K562 (cell line): ENCODE data around the gene PAFAH1B2. TPM values are rescaled to one million over a fixed set of nuclear protein-coding genes. Genes with fewer than 3 reads are reported as not detected.

Experiments
- ARID1B ChIP-seq: fragments of 450-650 bp; IDR thresholded peaks from 2 replicates; pipeline ENCODE4 v1.6.1; 2016; ENCODE audit warnings: antibody characterized with exemption, mild to moderate bottlenecking, inconsistent platforms
- FOSL1 ChIP-seq: fragments of 200-800 bp; sonication (Bioruptor generic); conservative IDR thresholded peaks from 2 replicates; pipeline ENCODE4 v1.6.1; 2016; ENCODE audit warnings: missing genetic modification characterization, missing compliant biosample characterization
- HNRNPL ChIP-seq: fragments of 200-400 bp; formaldehyde crosslinking; IDR thresholded peaks from 2 replicates; pipeline ENCODE4 v1.6.1; 2017; ENCODE audit warnings: low read depth, mild to moderate bottlenecking, low read length
- LEF1 ChIP-seq: fragments of 450-650 bp; IDR thresholded peaks from 2 replicates; pipeline ENCODE4 v1.6.1; 2016; ENCODE audit warnings: mild to moderate bottlenecking
- MEIS2 ChIP-seq: fragments of 450-650 bp; IDR thresholded peaks from 2 replicates; pipeline ENCODE4 v1.6.1; 2014; ENCODE audit warnings: mild to moderate bottlenecking; ENCODE audit not compliant: partially characterized antibody
- MYC ChIP-seq, 2 experiments: fragments of 250-450 bp in 1 of 2; sonication (Bioruptor Pico) in 1 of 2; IDR thresholded peaks; 2 replicates each; pipeline versions ENCODE4 v1.5.1 to v1.6.1; 2012 to 2021; ENCODE audit warnings: low read depth in 2 of 2, borderline replicate concordance in 1 of 2, improper control_type of control experiment in 1 of 2, low read length in 1 of 2, mild to moderate bottlenecking in 1 of 2, moderate library complexity in 1 of 2
- NCOA1 ChIP-seq: fragments of 450-650 bp; IDR thresholded peaks from 2 replicates; pipeline ENCODE4 v1.6.1; 2016; ENCODE audit warnings: low read depth
- NCOA4 ChIP-seq: fragments of 450-650 bp; IDR thresholded peaks from 2 replicates; pipeline ENCODE4 v1.6.1; 2018; ENCODE audit warnings: mild to moderate bottlenecking; ENCODE audit not compliant: partially characterized antibody
- RCOR1 ChIP-seq, 2 experiments: IDR thresholded peaks; 2 replicates each; pipeline ENCODE4 v1.6.1; 2012; ENCODE audit warnings: low read depth in 2 of 2, low read length in 2 of 2, borderline replicate concordance in 1 of 2, improper control_type of control experiment in 1 of 2
- SAFB ChIP-seq: fragments of 200-400 bp; formaldehyde crosslinking; IDR thresholded peaks from 2 replicates; pipeline ENCODE4 v1.6.1; 2017; ENCODE audit warnings: low read depth, low read length, borderline replicate concordance
- SMARCE1 ChIP-seq: fragments of 450-650 bp; IDR thresholded peaks from 2 replicates; pipeline ENCODE4 v1.7.1; 2016; ENCODE audit warnings: mild to moderate bottlenecking
- SMC3 ChIP-seq: conservative IDR thresholded peaks from 2 replicates; pipeline ENCODE4 v1.6.1; 2011; ENCODE audit warnings: low read depth, low read length, improper control_type of control experiment; ENCODE audit not compliant: insufficient read depth
- SP1 ChIP-seq: sonication (generic); formaldehyde crosslinking; IDR thresholded peaks from 2 replicates; pipeline ENCODE4 v1.8.1; 2022; ENCODE audit warnings: mild to moderate bottlenecking, missing genetic modification reagents
- SUPT5H ChIP-seq: fragments of 450-650 bp; IDR thresholded peaks from 2 replicates; pipeline ENCODE4 v1.6.1; 2016
- YY1 ChIP-seq, 3 experiments: IDR thresholded peaks; 2 replicates each; pipeline ENCODE4 v1.6.1; 2011; ENCODE audit warnings: low read length in 2 of 3, mild to moderate bottlenecking in 2 of 3, moderate library complexity in 2 of 3, borderline replicate concordance in 1 of 3, control low read depth in 1 of 3, low read depth in 1 of 3; ENCODE audit not compliant: insufficient read depth in 3 of 3, insufficient replicate concordance in 2 of 3, control insufficient read depth in 1 of 3, insufficient read length in 1 of 3; ENCODE audit errors: extremely low read depth in 1 of 3
- ZNF217 ChIP-seq: sonication (generic); formaldehyde crosslinking; IDR thresholded peaks from 2 replicates; pipeline ENCODE4 v1.8.0; 2022; ENCODE audit warnings: mild to moderate bottlenecking, missing genetic modification reagents
- polyA plus RNA-seq, 8 experiments: library from polyadenylated mRNA; depleted of rRNA in 4 of 8; stranded (reverse) in 5 of 8; unstranded in 3 of 8; fragments of >200 nt; fragmentation: Nextera tagmentation in 2 of 8; fragmentation: Illumina TruSeq in 1 of 8; extraction: Ambion mirVana in 2 of 8; extraction: Trizol in 1 of 8; gene quantifications; 2 replicates each; pipeline versions ENCODE4 v1.2.1 to v1.2.3, GENCODE V29; 2011 to 2014; ENCODE audit warnings: inconsistent platforms in 1 of 8, missing spikeins in 1 of 8
- total RNA-seq, 7 experiments: library from RNA; depleted of rRNA in 6 of 7; stranded (reverse); fragments of >200 nt in 6 of 7; fragmentation: Illumina TruSeq in 2 of 7; extraction: Trizol in 2 of 7; gene quantifications; 2 replicates each; pipeline versions ENCODE4 v1.2.1 to v1.2.3, GENCODE V29; 2011 to 2021; ENCODE audit warnings: low replicate concordance in 1 of 7
- TF ChIP-seq, protein P1 (sequence below), 2 experiments: fragments of 450-650 bp in 1 of 2; sonication (generic) in 1 of 2; formaldehyde crosslinking in 1 of 2; IDR thresholded peaks in 1 of 2; conservative IDR thresholded peaks in 1 of 2; 2 replicates each; pipeline versions ENCODE4 v1.6.1 to v1.8.1; 2016 to 2023; ENCODE audit warnings: mild to moderate bottlenecking in 2 of 2, moderate library complexity in 2 of 2, inconsistent platforms in 1 of 2, missing genetic modification reagents in 1 of 2
- TF ChIP-seq, protein P2 (sequence below), 2 experiments: fragments of 450-650 bp; conservative IDR thresholded peaks; 2 replicates each; pipeline ENCODE4 v1.6.1; 2017; ENCODE audit warnings: mild to moderate bottlenecking in 2 of 2, moderate library complexity in 2 of 2
- TF ChIP-seq, protein P3 (sequence below): IDR thresholded peaks from 2 replicates; pipeline ENCODE4 v1.6.1; 2011; ENCODE audit warnings: borderline replicate concordance, low read depth, mild to moderate bottlenecking, moderate library complexity, low read length; ENCODE audit not compliant: insufficient read depth, poor library complexity, severe bottlenecking
- TF ChIP-seq, protein P4 (sequence below): sonication (generic); formaldehyde crosslinking; IDR thresholded peaks from 2 replicates; pipeline ENCODE4 v1.8.0; 2022; ENCODE audit warnings: mild to moderate bottlenecking, missing genetic modification reagents

PAFAH1B2 gene
- total and polyA plus RNA-seq, 9 of the 15 experiments (the other 6 are each of a cell fraction or from before 2014, with no cell fraction given): 27.8 to 94.7 (median 64.9) TPM

DNA sequence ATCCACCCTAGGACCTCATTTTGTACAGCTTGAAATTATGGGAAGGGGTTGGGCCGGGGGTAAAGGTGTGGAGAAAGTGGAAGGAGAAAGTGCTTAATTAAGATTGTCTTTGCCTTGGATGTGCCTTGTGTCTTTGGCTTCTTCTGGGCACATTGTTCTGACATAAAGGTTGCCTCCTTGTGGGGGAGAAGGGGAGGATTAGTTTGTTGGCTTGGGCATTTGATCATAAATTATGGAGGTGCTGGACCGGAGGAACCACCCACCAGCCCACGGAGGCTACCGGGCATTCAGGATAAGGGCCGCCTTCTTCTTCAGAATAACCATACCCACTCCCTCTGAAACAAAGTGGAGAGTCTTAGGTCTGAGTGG is 1.3 kb downstream of the PAFAH1B2 start (continued):
- TF ChIP-seq MYC (IDR thresholded peaks at IDR 0.05; ENCODE audit: low read depth, low read length): peak; percentile 64; the same call in 1 of the 2 replicates
- TF ChIP-seq MYC (CRISPR knock-in tag; IDR thresholded peaks at IDR 0.05; ENCODE audit: borderline replicate concordance, low read depth): no peak
- TF ChIP-seq SAFB: no peak
- TF ChIP-seq SUPT5H: peak; percentile 38; the same call in 1 of the 2 replicates
- TF ChIP-seq NCOA1: no peak
- TF ChIP-seq LEF1: peak; percentile 21; the same call in 1 of the 2 replicates
- TF ChIP-seq SMARCE1: peak; percentile 38; the same call in 1 of the 2 replicates
- peak; percentile 34; the same call in 1 of the 2 replicates for TF ChIP-seq SMC3
- TF ChIP-seq HNRNPL: 0 out of 2 replicates have a peak, but pooled peaks have one; percentile 7
- 0 out of 4 replicates have a peak, but pooled peaks of 1 of the 2 experiments have one; percentile 8 for TF ChIP-seq RCOR1 (IDR thresholded peaks at IDR 0.05; ENCODE audit: borderline replicate concordance in 1 of 2, low read depth in 2 of 2, low read length in 2 of 2)
- TF ChIP-seq ARID1B: 0 out of 2 replicates have a peak, but pooled peaks have one; percentile 6
- TF ChIP-seq, protein P1, sequence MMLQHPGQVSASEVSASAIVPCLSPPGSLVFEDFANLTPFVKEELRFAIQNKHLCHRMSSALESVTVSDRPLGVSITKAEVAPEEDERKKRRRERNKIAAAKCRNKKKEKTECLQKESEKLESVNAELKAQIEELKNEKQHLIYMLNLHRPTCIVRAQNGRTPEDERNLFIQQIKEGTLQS (IDR thresholded peaks at IDR 0.05): peak; percentile 4; the same call in 1 of the 2 replicates
- TF ChIP-seq, protein P1 (CRISPR knock-in tag; conservative IDR thresholded peaks at IDR 0.05): no peak
- peak; percentile 13; the same call in 1 of the 2 replicates for TF ChIP-seq FOSL1 (tag)
- TF ChIP-seq, protein P2, sequence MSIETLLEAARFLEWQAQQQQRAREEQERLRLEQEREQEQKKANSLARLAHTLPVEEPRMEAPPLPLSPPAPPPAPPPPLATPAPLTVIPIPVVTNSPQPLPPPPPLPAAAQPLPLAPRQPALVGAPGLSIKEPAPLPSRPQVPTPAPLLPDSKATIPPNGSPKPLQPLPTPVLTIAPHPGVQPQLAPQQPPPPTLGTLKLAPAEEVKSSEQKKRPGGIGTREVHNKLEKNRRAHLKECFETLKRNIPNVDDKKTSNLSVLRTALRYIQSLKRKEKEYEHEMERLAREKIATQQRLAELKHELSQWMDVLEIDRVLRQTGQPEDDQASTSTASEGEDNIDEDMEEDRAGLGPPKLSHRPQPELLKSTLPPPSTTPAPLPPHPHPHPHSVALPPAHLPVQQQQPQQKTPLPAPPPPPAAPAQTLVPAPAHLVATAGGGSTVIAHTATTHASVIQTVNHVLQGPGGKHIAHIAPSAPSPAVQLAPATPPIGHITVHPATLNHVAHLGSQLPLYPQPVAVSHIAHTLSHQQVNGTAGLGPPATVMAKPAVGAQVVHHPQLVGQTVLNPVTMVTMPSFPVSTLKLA (conservative IDR thresholded peaks at IDR 0.05): peak; percentile 37 to 56; a peak in 3 of 4 replicates
- peak; percentile 4; the same call in 1 of the 2 replicates for TF ChIP-seq SP1 (CRISPR knock-in tag)
- peak in 1 of 3 experiments; percentile 25 for TF ChIP-seq YY1 (IDR thresholded peaks at IDR 0.05; ENCODE audit: borderline replicate concordance in 1 of 3, control insufficient read depth in 1 of 3, extremely low read depth in 1 of 3, insufficient read depth in 3 of 3, insufficient read length in 1 of 3, insufficient replicate concordance in 2 of 3, low read depth in 1 of 3, low read length in 2 of 3)
- TF ChIP-seq NCOA4: no peak
- peak; percentile 88 for TF ChIP-seq MEIS2
- TF ChIP-seq, protein P3, sequence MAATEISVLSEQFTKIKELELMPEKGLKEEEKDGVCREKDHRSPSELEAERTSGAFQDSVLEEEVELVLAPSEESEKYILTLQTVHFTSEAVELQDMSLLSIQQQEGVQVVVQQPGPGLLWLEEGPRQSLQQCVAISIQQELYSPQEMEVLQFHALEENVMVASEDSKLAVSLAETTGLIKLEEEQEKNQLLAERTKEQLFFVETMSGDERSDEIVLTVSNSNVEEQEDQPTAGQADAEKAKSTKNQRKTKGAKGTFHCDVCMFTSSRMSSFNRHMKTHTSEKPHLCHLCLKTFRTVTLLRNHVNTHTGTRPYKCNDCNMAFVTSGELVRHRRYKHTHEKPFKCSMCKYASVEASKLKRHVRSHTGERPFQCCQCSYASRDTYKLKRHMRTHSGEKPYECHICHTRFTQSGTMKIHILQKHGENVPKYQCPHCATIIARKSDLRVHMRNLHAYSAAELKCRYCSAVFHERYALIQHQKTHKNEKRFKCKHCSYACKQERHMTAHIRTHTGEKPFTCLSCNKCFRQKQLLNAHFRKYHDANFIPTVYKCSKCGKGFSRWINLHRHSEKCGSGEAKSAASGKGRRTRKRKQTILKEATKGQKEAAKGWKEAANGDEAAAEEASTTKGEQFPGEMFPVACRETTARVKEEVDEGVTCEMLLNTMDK: peak; percentile 72
- TF ChIP-seq ZNF217 (CRISPR knock-in tag): no peak
- TF ChIP-seq, protein P4, sequence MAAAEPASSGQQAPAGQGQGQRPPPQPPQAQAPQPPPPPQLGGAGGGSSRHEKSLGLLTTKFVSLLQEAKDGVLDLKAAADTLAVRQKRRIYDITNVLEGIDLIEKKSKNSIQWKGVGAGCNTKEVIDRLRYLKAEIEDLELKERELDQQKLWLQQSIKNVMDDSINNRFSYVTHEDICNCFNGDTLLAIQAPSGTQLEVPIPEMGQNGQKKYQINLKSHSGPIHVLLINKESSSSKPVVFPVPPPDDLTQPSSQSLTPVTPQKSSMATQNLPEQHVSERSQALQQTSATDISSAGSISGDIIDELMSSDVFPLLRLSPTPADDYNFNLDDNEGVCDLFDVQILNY (CRISPR knock-in tag): no peak
